GM15510 (cell line): ENCODE data around the gene GATA3.

Experiments used
- POLR2A ChIP-seq: IDR thresholded peaks from 3 replicates; pipeline ENCODE4 v1.6.1; 2011; ENCODE audit warnings: borderline replicate concordance; ENCODE audit not compliant: insufficient read length; ENCODE audit errors: extremely low read depth

Gene GATA3

GRCh38 chr10:8035006-8035640 is 19.4 kb upstream of the GATA3 start:
- no peak for TF ChIP-seq POLR2A

- TF ChIP-seq POLR2A: no peak
These were observed 18.6 kb upstream of the GATA3 start for GRCh38 chr10:8035641-8036470.

GRCh38 chr10:8036506-8037198 is 17.8 kb upstream of the GATA3 start:
- no peak for TF ChIP-seq POLR2A

- no peak for TF ChIP-seq POLR2A
These were observed 17.2 kb upstream of the GATA3 start for GRCh38 chr10:8037199-8037801.

GRCh38 chr10:8037941-8038894 is 16.3 kb upstream of the GATA3 start:
- TF ChIP-seq POLR2A: no peak

- TF ChIP-seq POLR2A: no peak
These were observed 15.1 kb upstream of the GATA3 start for GRCh38 chr10:8039321-8039881.

GRCh38 chr10:8040651-8041050 is 13.8 kb upstream of the GATA3 start:
- TF ChIP-seq POLR2A: no peak

GRCh38 chr10:8041284-8041991 is 13.1 kb upstream of the GATA3 start:
- no peak for TF ChIP-seq POLR2A

- no peak for TF ChIP-seq POLR2A
These were observed 12.3 kb upstream of the GATA3 start for GRCh38 chr10:8041992-8042720.

- TF ChIP-seq POLR2A: no peak
These were observed 11.5 kb upstream of the GATA3 start for GRCh38 chr10:8042721-8043568.

GRCh38 chr10:8043569-8044306 is 10.8 kb upstream of the GATA3 start:
- no peak for TF ChIP-seq POLR2A

GRCh38 chr10:8044331-8044907 is 10.1 kb upstream of the GATA3 start:
- no peak for TF ChIP-seq POLR2A
